ENCODE measurements around the gene PCSK2. TPM values are rescaled to one million over a fixed set of nuclear protein-coding genes. Genes with fewer than 3 reads are reported as not detected.

The PCSK2 gene
- polyA plus RNA-seq, 3 donors = not detected

DNA sequence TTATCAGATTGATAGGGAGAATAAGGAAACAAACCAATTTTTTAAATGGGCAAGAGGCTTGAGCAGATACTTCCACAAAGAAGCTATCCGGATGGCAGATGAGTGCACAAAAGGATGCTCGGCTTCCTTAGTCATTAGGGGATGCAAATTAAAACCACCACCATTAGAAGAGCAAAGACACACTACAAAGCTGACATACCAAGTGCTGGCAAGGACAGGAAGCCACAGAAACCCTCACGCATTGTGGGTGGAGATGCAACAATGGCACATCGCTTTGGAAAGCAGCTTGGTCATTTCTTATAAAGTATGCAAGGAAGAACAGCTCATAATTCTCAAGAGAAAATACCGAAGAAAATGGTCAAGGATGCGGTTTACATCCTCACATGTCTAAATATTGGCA lies 284.6 kb downstream of the PCSK2 start:
- Histone ChIP-seq H3K4me3 (replicated peaks in 1 of 3; ENCODE audit: low read depth in 2 of 3, low read length in 3 of 3) (no peak overlapping the region), H3K79me2 (ENCODE audit: insufficient read depth, low read length) (no peaks in the 10 kb centered on the region), H3K9ac (ENCODE audit: insufficient read depth, low read length, poor library complexity, severe bottlenecking) (no peak overlapping the region), H4K20me1 (ENCODE audit: insufficient read depth, low read length) (no peaks in the 10 kb centered on the region), H3K27ac (ENCODE audit: low read depth in 1 of 2, low read length in 2 of 2) (no peak overlapping the region), H3K9me3 (replicated peaks in 1 of 2; ENCODE audit: control insufficient read depth in 1 of 2, insufficient read depth in 1 of 2, low read length in 2 of 2) (no peaks in the 10 kb centered on the region), H3K36me3 (replicated peaks in 1 of 2; ENCODE audit: control insufficient read depth in 1 of 2, insufficient read depth in 2 of 2, low read length in 2 of 2) (no peaks in the 10 kb centered on the region), H3K4me1 (ENCODE audit: control insufficient read depth in 1 of 2, insufficient read depth in 2 of 2, low read length in 2 of 2) (no peaks in the 10 kb centered on the region), H3K27me3 (ENCODE audit: control insufficient read depth in 2 of 2, insufficient read depth in 2 of 2, low read length in 2 of 2) (no peaks in the 10 kb centered on the region), H2AFZ (ENCODE audit: insufficient read depth, low read depth, low read length, poor library complexity, severe bottlenecking) (no peak overlapping the region), H3K4me2 (replicated peaks; ENCODE audit: extremely low read depth, low read length, poor library complexity, severe bottlenecking) (no peak overlapping the region)
- Mint-ChIP-seq H3K9me3 (no peaks in the 10 kb centered on the region), H3K36me3 (no peaks in the 10 kb centered on the region), H3K4me1 (no peaks in the 10 kb centered on the region), H3K27me3 (ENCODE audit: low read depth in 3 of 3) (peaks cover 7 to 9% (median 7%) of the 10 kb centered on the region in 3 donors), H3K4me3 (no peak overlapping the region), H3K27ac (no peak overlapping the region)
- TF ChIP-seq, protein P1, sequence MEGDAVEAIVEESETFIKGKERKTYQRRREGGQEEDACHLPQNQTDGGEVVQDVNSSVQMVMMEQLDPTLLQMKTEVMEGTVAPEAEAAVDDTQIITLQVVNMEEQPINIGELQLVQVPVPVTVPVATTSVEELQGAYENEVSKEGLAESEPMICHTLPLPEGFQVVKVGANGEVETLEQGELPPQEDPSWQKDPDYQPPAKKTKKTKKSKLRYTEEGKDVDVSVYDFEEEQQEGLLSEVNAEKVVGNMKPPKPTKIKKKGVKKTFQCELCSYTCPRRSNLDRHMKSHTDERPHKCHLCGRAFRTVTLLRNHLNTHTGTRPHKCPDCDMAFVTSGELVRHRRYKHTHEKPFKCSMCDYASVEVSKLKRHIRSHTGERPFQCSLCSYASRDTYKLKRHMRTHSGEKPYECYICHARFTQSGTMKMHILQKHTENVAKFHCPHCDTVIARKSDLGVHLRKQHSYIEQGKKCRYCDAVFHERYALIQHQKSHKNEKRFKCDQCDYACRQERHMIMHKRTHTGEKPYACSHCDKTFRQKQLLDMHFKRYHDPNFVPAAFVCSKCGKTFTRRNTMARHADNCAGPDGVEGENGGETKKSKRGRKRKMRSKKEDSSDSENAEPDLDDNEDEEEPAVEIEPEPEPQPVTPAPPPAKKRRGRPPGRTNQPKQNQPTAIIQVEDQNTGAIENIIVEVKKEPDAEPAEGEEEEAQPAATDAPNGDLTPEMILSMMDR (IDR thresholded peaks at IDR 0.05) = no peak
- intact Hi-C loops (cut with micrococcal nuclease) = no loop called here
- WGBS (ENCODE audit: insufficient coverage) = 0% methylated on average over 2 of the region's 6 CpGs
- no peak for DNase-seq

DNA sequence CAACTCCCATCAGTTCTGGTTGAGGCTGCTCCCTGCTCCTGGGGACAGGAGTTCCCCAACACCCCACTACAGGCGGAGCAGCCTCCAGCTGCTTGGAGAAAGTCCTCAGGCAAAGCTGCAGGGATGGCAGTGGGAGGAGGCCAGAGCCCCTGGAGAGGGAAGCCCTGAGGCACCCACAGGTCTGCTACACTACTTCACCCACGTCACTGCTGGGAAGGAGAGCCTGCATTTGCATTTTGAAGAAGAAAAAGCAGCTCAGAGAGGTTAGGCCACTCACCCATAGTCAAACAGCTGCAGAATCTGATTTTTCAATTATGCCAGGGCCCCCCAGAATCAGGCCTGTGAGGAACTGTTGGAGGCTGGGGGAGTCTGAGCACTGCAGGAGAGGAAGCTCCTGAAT lies 287.1 kb downstream of the PCSK2 start:
- Mint-ChIP-seq H3K27me3 (ENCODE audit: low read depth in 3 of 3) (peaks cover 3 to 10% (median 9%) of the 10 kb centered on the region in 3 donors), H3K9me3 (no peaks in the 10 kb centered on the region), H3K27ac (no peak overlapping the region), H3K4me3 (no peak overlapping the region), H3K36me3 (no peaks in the 10 kb centered on the region), H3K4me1 (peaks cover 14% of the 10 kb centered on the region)
- no peak overlapping the region for H3K9ac ChIP-seq (ENCODE audit: insufficient read depth, low read length, poor library complexity, severe bottlenecking)
- no peak overlapping the region for H3K4me2 ChIP-seq (replicated peaks; ENCODE audit: extremely low read depth, low read length, poor library complexity, severe bottlenecking)
- H3K4me1 ChIP-seq (ENCODE audit: control insufficient read depth in 1 of 2, insufficient read depth in 2 of 2, low read length in 2 of 2) = peaks cover 12 to 13% of the 10 kb centered on the region in 2 donors
- no peak overlapping the region for H2AFZ ChIP-seq (ENCODE audit: insufficient read depth, low read depth, low read length, poor library complexity, severe bottlenecking)
- TF ChIP-seq, protein P1 (IDR thresholded peaks at IDR 0.05) = no peak
- intact Hi-C loops (cut with micrococcal nuclease) = no loop called here
- no CpG with 5 or more reads among the region's 2 CpGs for WGBS (ENCODE audit: insufficient coverage)
- H3K27me3 ChIP-seq (ENCODE audit: control insufficient read depth in 2 of 2, insufficient read depth in 2 of 2, low read length in 2 of 2) = no peaks in the 10 kb centered on the region
- no peak for DNase-seq
- H3K79me2 ChIP-seq (ENCODE audit: insufficient read depth, low read length) = no peaks in the 10 kb centered on the region
- no peaks in the 10 kb centered on the region for H4K20me1 ChIP-seq (ENCODE audit: insufficient read depth, low read length)
- no peak overlapping the region for H3K4me3 ChIP-seq (replicated peaks in 1 of 3; ENCODE audit: low read depth in 2 of 3, low read length in 3 of 3)
- H3K36me3 ChIP-seq (replicated peaks in 1 of 2; ENCODE audit: control insufficient read depth in 1 of 2, insufficient read depth in 2 of 2, low read length in 2 of 2) = no peaks in the 10 kb centered on the region
- H3K27ac ChIP-seq (ENCODE audit: low read depth in 1 of 2, low read length in 2 of 2) = no peak overlapping the region
- H3K9me3 ChIP-seq (replicated peaks in 1 of 2; ENCODE audit: control insufficient read depth in 1 of 2, insufficient read depth in 1 of 2, low read length in 2 of 2) = no peaks in the 10 kb centered on the region

Measured in CD14-positive monocyte (primary cell).